NB4 (cell line): ENCODE data around the gene GAS7.

Source experiments
- CTCF ChIP-seq: IDR thresholded peaks from one replicate; pipeline ENCODE4 v1.5.1; 2012; ENCODE audit warnings: low read depth, low read length
- MAX ChIP-seq: IDR thresholded peaks from 2 replicates; pipeline ENCODE4 v1.6.1; 2011; ENCODE audit warnings: low read depth, low read length
- MYC ChIP-seq: IDR thresholded peaks from 2 replicates; pipeline ENCODE4 v1.6.1; 2011; ENCODE audit warnings: low read depth, low read length
- POLR2A ChIP-seq: IDR thresholded peaks from 2 replicates; pipeline ENCODE4 v1.6.1; 2011; ENCODE audit warnings: mild to moderate bottlenecking; ENCODE audit not compliant: insufficient read length; ENCODE audit errors: extremely low read depth

GRCh38 chr17:9902120-9902519 is 296.3 kb downstream of the GAS7 start:
- TF ChIP-seq MAX = no peak
- TF ChIP-seq POLR2A = no peak
- no peak for TF ChIP-seq CTCF
- TF ChIP-seq MYC = no peak
